Measurements from ENCODE around the gene SPOCD1.
"Not testable (repeated sequence)": the region's sequence is repeated elsewhere in the genome, so short reads cannot be mapped to it uniquely, and the experiment has no call there.

SPOCD1 gene

GRCh38 chr1:31828926-31829690 lies 13.3 kb upstream of the SPOCD1 start:
- Histone ChIP-seq H3K36me3 (ENCODE audit: control insufficient read depth, insufficient read depth, low read length, severe bottlenecking) (no peaks in the 10 kb centered on the region), H3K4me1 (ENCODE audit: control insufficient read depth, insufficient read depth, low read length) (peaks cover 16% of the 10 kb centered on the region), H3K9ac (ENCODE audit: low read length) (no peak overlapping the region), H3K4me3 (ENCODE audit: low read length) (no peak overlapping the region), H3K27me3 (replicated peaks; ENCODE audit: control insufficient read depth, insufficient read depth, low read length) (no peaks in the 10 kb centered on the region), H3K9me3 (ENCODE audit: control insufficient read depth, low read length) (no peaks in the 10 kb centered on the region)
- DNase-seq (ENCODE audit: low read depth), result no peak

- H3K4me1 ChIP-seq (ENCODE audit: control insufficient read depth, insufficient read depth, low read length), result peaks cover 17% of the 10 kb centered on the region
- H3K27me3 ChIP-seq (replicated peaks; ENCODE audit: control insufficient read depth, insufficient read depth, low read length), result no peaks in the 10 kb centered on the region
- no peaks in the 10 kb centered on the region for H3K36me3 ChIP-seq (ENCODE audit: control insufficient read depth, insufficient read depth, low read length, severe bottlenecking)
- no peaks in the 10 kb centered on the region for H3K9me3 ChIP-seq (ENCODE audit: control insufficient read depth, low read length)
- H3K4me3 ChIP-seq (ENCODE audit: low read length), result no peak overlapping the region
- DNase-seq (ENCODE audit: low read depth), result no peak
- no peak overlapping the region for H3K9ac ChIP-seq (ENCODE audit: low read length)
Measured at GRCh38 chr1:31828341-31828740, 12.5 kb upstream of the SPOCD1 start.

- H3K9ac ChIP-seq (ENCODE audit: low read length), result no peak overlapping the region
- no peaks in the 10 kb centered on the region for H3K36me3 ChIP-seq (ENCODE audit: control insufficient read depth, insufficient read depth, low read length, severe bottlenecking)
- no peaks in the 10 kb centered on the region for H3K9me3 ChIP-seq (ENCODE audit: control insufficient read depth, low read length)
- DNase-seq (ENCODE audit: low read depth), result no peak
- peaks cover 13% of the 10 kb centered on the region for H3K4me1 ChIP-seq (ENCODE audit: control insufficient read depth, insufficient read depth, low read length)
- no peaks in the 10 kb centered on the region for H3K27me3 ChIP-seq (replicated peaks; ENCODE audit: control insufficient read depth, insufficient read depth, low read length)
- no peak overlapping the region for H3K4me3 ChIP-seq (ENCODE audit: low read length)
Measured at GRCh38 chr1:31823780-31824179, 8.0 kb upstream of the SPOCD1 start.

GRCh38 chr1:31822766-31823165 lies 6.9 kb upstream of the SPOCD1 start:
- Histone ChIP-seq H3K4me3 (ENCODE audit: low read length) (no peak overlapping the region), H3K4me1 (ENCODE audit: control insufficient read depth, insufficient read depth, low read length) (peaks cover 13% of the 10 kb centered on the region), H3K27me3 (replicated peaks; ENCODE audit: control insufficient read depth, insufficient read depth, low read length) (no peaks in the 10 kb centered on the region), H3K9ac (ENCODE audit: low read length) (no peak overlapping the region), H3K9me3 (ENCODE audit: control insufficient read depth, low read length) (no peaks in the 10 kb centered on the region), H3K36me3 (ENCODE audit: control insufficient read depth, insufficient read depth, low read length, severe bottlenecking) (no peaks in the 10 kb centered on the region)
- peak; percentile 42 for DNase-seq (ENCODE audit: low read depth)

GRCh38 chr1:31820196-31820595 lies 4.4 kb upstream of the SPOCD1 start:
- H3K4me3 ChIP-seq (ENCODE audit: low read length); H3K9me3 ChIP-seq (ENCODE audit: control insufficient read depth, low read length); H3K9ac ChIP-seq (ENCODE audit: low read length); H3K4me1 ChIP-seq (ENCODE audit: control insufficient read depth, insufficient read depth, low read length); H3K36me3 ChIP-seq (ENCODE audit: control insufficient read depth, insufficient read depth, low read length, severe bottlenecking); H3K27me3 ChIP-seq (replicated peaks; ENCODE audit: control insufficient read depth, insufficient read depth, low read length); DNase-seq (ENCODE audit: low read depth): not testable (repeated sequence)

- no peak overlapping the region for H3K9ac ChIP-seq (ENCODE audit: low read length)
- H3K4me1 ChIP-seq (ENCODE audit: control insufficient read depth, insufficient read depth, low read length), result peaks cover 9% of the 10 kb centered on the region
Measured at GRCh38 chr1:31818206-31818605, 2.4 kb upstream of the SPOCD1 start.

GRCh38 chr1:31816947-31817346 lies 1.1 kb upstream of the SPOCD1 start:
- not testable (repeated sequence) for H3K36me3 ChIP-seq (ENCODE audit: control insufficient read depth, insufficient read depth, low read length, severe bottlenecking); H3K9ac ChIP-seq (ENCODE audit: low read length); H3K4me1 ChIP-seq (ENCODE audit: control insufficient read depth, insufficient read depth, low read length); DNase-seq (ENCODE audit: low read depth); H3K27me3 ChIP-seq (replicated peaks; ENCODE audit: control insufficient read depth, insufficient read depth, low read length); H3K9me3 ChIP-seq (ENCODE audit: control insufficient read depth, low read length); H3K4me3 ChIP-seq (ENCODE audit: low read length)

More at GRCh38 chr1:31818206-31818605, 2.4 kb upstream of the SPOCD1 start:
- no peak overlapping the region for H3K4me3 ChIP-seq (ENCODE audit: low read length)
- no peaks in the 10 kb centered on the region for H3K27me3 ChIP-seq (replicated peaks; ENCODE audit: control insufficient read depth, insufficient read depth, low read length)
- no peaks in the 10 kb centered on the region for H3K36me3 ChIP-seq (ENCODE audit: control insufficient read depth, insufficient read depth, low read length, severe bottlenecking)
- DNase-seq (ENCODE audit: low read depth), result no peak
- no peaks in the 10 kb centered on the region for H3K9me3 ChIP-seq (ENCODE audit: control insufficient read depth, low read length)

GRCh38 chr1:31816501-31816900 lies 679 bp upstream of the SPOCD1 start:
- H3K4me3 ChIP-seq (ENCODE audit: low read length); H3K27me3 ChIP-seq (replicated peaks; ENCODE audit: control insufficient read depth, insufficient read depth, low read length); H3K4me1 ChIP-seq (ENCODE audit: control insufficient read depth, insufficient read depth, low read length); H3K9ac ChIP-seq (ENCODE audit: low read length); H3K36me3 ChIP-seq (ENCODE audit: control insufficient read depth, insufficient read depth, low read length, severe bottlenecking); DNase-seq (ENCODE audit: low read depth); H3K9me3 ChIP-seq (ENCODE audit: control insufficient read depth, low read length): not testable (repeated sequence)

GRCh38 chr1:31815307-31815645 lies 546 bp downstream of the SPOCD1 start:
- Histone ChIP-seq H3K9me3 (ENCODE audit: control insufficient read depth, low read length) (no peaks in the 10 kb centered on the region), H3K4me3 (ENCODE audit: low read length) (no peak overlapping the region), H3K9ac (ENCODE audit: low read length) (peak overlapping the region; percentile 48), H3K27me3 (replicated peaks; ENCODE audit: control insufficient read depth, insufficient read depth, low read length) (no peaks in the 10 kb centered on the region), H3K36me3 (ENCODE audit: control insufficient read depth, insufficient read depth, low read length, severe bottlenecking) (no peaks in the 10 kb centered on the region), H3K4me1 (ENCODE audit: control insufficient read depth, insufficient read depth, low read length) (peaks cover 2% of the 10 kb centered on the region)
- no peak for DNase-seq (ENCODE audit: low read depth)

- no peak for DNase-seq (ENCODE audit: low read depth)
- Histone ChIP-seq H3K36me3 (ENCODE audit: control insufficient read depth, insufficient read depth, low read length, severe bottlenecking) (no peaks in the 10 kb centered on the region), H3K9me3 (ENCODE audit: control insufficient read depth, low read length) (no peaks in the 10 kb centered on the region), H3K4me3 (ENCODE audit: low read length) (no peak overlapping the region), H3K4me1 (ENCODE audit: control insufficient read depth, insufficient read depth, low read length) (peaks cover 2% of the 10 kb centered on the region), H3K27me3 (replicated peaks; ENCODE audit: control insufficient read depth, insufficient read depth, low read length) (no peaks in the 10 kb centered on the region), H3K9ac (ENCODE audit: low read length) (no peak overlapping the region)
Measured at GRCh38 chr1:31814631-31815306, 1.1 kb downstream of the SPOCD1 start.

GRCh38 chr1:31814041-31814511 lies 1.7 kb downstream of the SPOCD1 start:
- H3K36me3 ChIP-seq (ENCODE audit: control insufficient read depth, insufficient read depth, low read length, severe bottlenecking), result no peaks in the 10 kb centered on the region
- H3K27me3 ChIP-seq (replicated peaks; ENCODE audit: control insufficient read depth, insufficient read depth, low read length), result no peaks in the 10 kb centered on the region
- H3K4me1 ChIP-seq (ENCODE audit: control insufficient read depth, insufficient read depth, low read length), result peaks cover 2% of the 10 kb centered on the region
- no peaks in the 10 kb centered on the region for H3K9me3 ChIP-seq (ENCODE audit: control insufficient read depth, low read length)
- DNase-seq (ENCODE audit: low read depth), result no peak
- no peak overlapping the region for H3K4me3 ChIP-seq (ENCODE audit: low read length)
- no peak overlapping the region for H3K9ac ChIP-seq (ENCODE audit: low read length)
